Erythroblast (primary cell): ENCODE results near the gene LEFTY1.

ENCODE experiments used
- GATA1 ChIP-seq: IDR thresholded peaks from 2 replicates; pipeline ENCODE4 v1.6.1; 2011; ENCODE audit warnings: low read depth, mild to moderate bottlenecking, control low read depth, low read length, moderate library complexity
- POLR2A ChIP-seq: IDR thresholded peaks from 2 replicates; pipeline ENCODE4 v1.6.1; 2011; ENCODE audit warnings: mild to moderate bottlenecking, low read length

DNA sequence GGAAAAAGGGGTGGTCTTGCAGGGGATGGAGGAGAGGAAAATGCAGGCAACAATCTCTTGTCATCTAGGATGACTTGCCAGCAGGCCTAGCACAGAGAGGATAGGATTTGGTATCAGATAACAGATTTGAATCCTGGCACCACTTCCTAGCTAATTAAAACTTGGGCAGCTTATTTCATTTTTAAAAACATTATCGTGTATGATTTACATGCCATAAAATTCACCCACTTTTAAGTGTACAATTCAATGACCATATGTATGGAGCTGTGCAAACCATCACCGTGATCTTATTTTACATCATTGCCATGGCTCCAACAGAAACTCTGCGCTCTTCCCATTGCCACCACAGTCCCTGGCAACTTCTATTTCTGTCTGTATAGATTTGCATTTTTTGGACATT, 28.2 kb upstream of the LEFTY1 start:
- TF ChIP-seq POLR2A (no peak), GATA1 (no peak)
